HG02981 (cell line): ENCODE measurements around the gene PYGB.

Source experiments
- ATAC-seq: cut with Tn5 transposase; IDR thresholded peaks from one replicate; pipeline ENCODE4 v1.9.1; 2021; ENCODE audit warnings: mild to moderate bottlenecking, moderate library complexity; ENCODE audit not compliant: unreplicated experiment

The PYGB gene

GRCh38 chr20:25293507-25293906 is 45.6 kb downstream of the PYGB start:
- no peak for ATAC-seq

- no peak for ATAC-seq
These were observed 46.1 kb downstream of the PYGB start for GRCh38 chr20:25293910-25294458.

GRCh38 chr20:25294459-25295385 is 46.8 kb downstream of the PYGB start:
- peak; percentile 55 for ATAC-seq

- no peak for ATAC-seq
These were observed 47.7 kb downstream of the PYGB start for GRCh38 chr20:25295386-25296093.

- ATAC-seq = peak; percentile 21
These were observed 48.5 kb downstream of the PYGB start for GRCh38 chr20:25296094-25297093.

- peak; percentile 49 for ATAC-seq
These were observed 49.4 kb downstream of the PYGB start for GRCh38 chr20:25297141-25297905.

- ATAC-seq = no peak
These were observed 51.9 kb downstream of the PYGB start for GRCh38 chr20:25299806-25300205.

- ATAC-seq = no peak
These were observed 52.7 kb downstream of the PYGB start for GRCh38 chr20:25300496-25301170.

GRCh38 chr20:25301357-25301920 is 53.6 kb downstream of the PYGB start:
- ATAC-seq = no peak

- ATAC-seq = no peak
These were observed 54.7 kb downstream of the PYGB start for GRCh38 chr20:25302596-25302995.

- ATAC-seq = no peak
These were observed 55.6 kb downstream of the PYGB start for GRCh38 chr20:25303292-25304024.

- ATAC-seq = no peak
These were observed 56.2 kb downstream of the PYGB start for GRCh38 chr20:25304025-25304549.

GRCh38 chr20:25306991-25307903 is 59.4 kb downstream of the PYGB start:
- ATAC-seq = no peak

- no peak for ATAC-seq
These were observed 60.2 kb downstream of the PYGB start for GRCh38 chr20:25308083-25308491.

GRCh38 chr20:25308671-25309394 is 60.9 kb downstream of the PYGB start:
- ATAC-seq = no peak
